Mesothelial cell of epicardium (in vitro differentiated cells): Measurements from ENCODE around the gene PNPLA1. TPM values are rescaled to one million over a fixed set of nuclear protein-coding genes. Genes with fewer than 3 reads are reported as not detected.
A peak's percentile ranks its signal among the peaks of the same experiment; 100 is the strongest.

ENCODE experiments used
- DNase-seq, 2 experiments: peaks; one replicate each; pipeline ENCODE4 v3.0.0; 2021; ENCODE audit warnings: low spot score in 2 of 2; ENCODE audit not compliant: unreplicated experiment in 2 of 2
- H3K27ac Mint-ChIP-seq: 2 replicates; pipeline ENCODE4 v1.8.0; 2021; ENCODE audit warnings: mixed read lengths
- H3K27me3 Mint-ChIP-seq: 2 replicates; pipeline ENCODE4 v1.8.0; 2021; ENCODE audit warnings: low read depth, mixed read lengths
- H3K36me3 Mint-ChIP-seq: 2 replicates; pipeline ENCODE4 v1.8.0; 2021; ENCODE audit warnings: mixed read lengths
- H3K4me1 Mint-ChIP-seq: 2 replicates; pipeline ENCODE4 v1.8.0; 2021; ENCODE audit warnings: mixed read lengths
- H3K4me3 Mint-ChIP-seq: 2 replicates; pipeline ENCODE4 v1.8.0; 2021; ENCODE audit warnings: mild to moderate bottlenecking, moderate library complexity, mixed read lengths
- H3K9me3 Mint-ChIP-seq: 2 replicates; pipeline ENCODE4 v1.8.0; 2021; ENCODE audit warnings: mixed read lengths
- total RNA-seq: library from RNA; stranded (reverse); gene quantifications from 3 replicates; pipeline ENCODE4 v1.2.1, GENCODE V29; 2021
- TF ChIP-seq, protein P1 (sequence below): fragments of 200-600 bp; sonication (generic); IDR thresholded peaks from one replicate; pipeline ENCODE4 v1.5.0; 2021; ENCODE audit warnings: antibody characterized with exemption; ENCODE audit not compliant: unreplicated experiment

PNPLA1 gene
- total RNA-seq, 1 donor from 2014 or later: not detected

DNA sequence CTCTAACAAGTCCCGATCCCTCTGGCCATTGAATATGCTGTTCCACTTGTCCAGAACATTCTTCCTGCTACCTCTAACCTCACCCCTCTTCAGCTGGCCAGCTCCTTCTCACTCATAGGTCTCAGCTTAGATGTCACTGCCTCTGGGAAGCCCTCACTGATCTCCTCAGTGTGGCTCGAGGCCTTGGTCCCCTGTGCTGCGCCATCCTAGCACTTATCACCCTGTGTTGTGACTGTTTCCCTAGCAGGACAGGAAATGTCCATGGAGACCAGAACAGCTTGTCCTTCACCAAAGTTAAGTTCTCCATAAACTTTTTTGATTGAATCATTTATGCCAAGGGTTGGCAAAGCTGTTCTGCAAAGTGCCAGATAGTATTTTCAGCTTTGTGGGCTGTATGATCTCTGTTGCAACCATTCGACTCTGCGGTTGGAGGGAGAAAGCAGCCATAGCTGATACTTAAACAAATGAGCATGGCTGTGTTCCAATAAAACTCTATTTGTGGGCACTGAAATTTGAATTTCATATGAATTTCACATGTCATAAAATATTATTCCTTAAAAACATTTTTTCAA lies 73.3 kb downstream of the PNPLA1 start:
- no peaks in the 10 kb centered on the region for H3K36me3 Mint-ChIP-seq
- peaks cover 22% of the 10 kb centered on the region for H3K4me1 Mint-ChIP-seq
- H3K27me3 Mint-ChIP-seq: peaks cover 24% of the 10 kb centered on the region
- H3K9me3 Mint-ChIP-seq: no peaks in the 10 kb centered on the region
- TF ChIP-seq, protein P1, sequence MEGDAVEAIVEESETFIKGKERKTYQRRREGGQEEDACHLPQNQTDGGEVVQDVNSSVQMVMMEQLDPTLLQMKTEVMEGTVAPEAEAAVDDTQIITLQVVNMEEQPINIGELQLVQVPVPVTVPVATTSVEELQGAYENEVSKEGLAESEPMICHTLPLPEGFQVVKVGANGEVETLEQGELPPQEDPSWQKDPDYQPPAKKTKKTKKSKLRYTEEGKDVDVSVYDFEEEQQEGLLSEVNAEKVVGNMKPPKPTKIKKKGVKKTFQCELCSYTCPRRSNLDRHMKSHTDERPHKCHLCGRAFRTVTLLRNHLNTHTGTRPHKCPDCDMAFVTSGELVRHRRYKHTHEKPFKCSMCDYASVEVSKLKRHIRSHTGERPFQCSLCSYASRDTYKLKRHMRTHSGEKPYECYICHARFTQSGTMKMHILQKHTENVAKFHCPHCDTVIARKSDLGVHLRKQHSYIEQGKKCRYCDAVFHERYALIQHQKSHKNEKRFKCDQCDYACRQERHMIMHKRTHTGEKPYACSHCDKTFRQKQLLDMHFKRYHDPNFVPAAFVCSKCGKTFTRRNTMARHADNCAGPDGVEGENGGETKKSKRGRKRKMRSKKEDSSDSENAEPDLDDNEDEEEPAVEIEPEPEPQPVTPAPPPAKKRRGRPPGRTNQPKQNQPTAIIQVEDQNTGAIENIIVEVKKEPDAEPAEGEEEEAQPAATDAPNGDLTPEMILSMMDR: no peak
- H3K4me3 Mint-ChIP-seq: no peak overlapping the region
- DNase-seq: no peak
- H3K27ac Mint-ChIP-seq: no peak overlapping the region

DNA sequence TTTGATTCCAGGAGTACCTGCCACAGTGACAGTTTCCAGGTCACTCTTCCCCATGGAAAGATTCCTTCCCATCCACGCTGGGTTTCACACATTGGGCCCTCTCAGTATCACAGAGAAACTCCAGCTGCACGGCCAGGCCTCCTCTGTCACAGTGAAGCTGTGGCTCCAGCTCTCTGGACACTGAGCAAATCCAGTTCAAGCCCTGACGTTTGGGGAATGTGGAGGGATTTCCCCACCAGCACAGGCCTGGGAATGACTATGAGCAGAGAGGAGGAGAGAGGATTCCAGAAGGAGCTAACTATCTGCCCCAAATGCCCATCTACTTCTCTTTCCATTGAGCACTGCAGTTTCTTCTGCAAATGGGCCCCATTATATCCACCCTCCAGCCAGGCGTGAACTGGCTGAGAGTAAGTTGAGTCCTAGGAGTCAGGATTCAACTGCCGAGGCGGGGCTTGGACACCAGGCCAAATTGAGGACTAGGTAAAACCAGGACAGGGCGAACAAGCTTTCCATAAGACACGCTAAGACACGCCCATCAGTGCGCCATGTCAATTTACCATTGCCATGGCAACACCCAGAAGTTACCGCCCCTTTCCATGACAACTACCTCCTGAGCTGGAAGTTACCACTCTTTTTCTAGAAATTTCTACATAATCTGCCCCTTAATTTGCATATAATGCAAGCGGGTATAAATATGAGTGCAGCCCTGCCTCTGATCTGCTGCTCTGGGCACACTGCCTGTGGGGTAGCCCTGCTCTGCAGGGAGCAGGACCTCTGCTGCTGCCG lies 76.0 kb downstream of the PNPLA1 start:
- DNase-seq: no peak
- H3K4me1 Mint-ChIP-seq: peaks cover 38% of the 10 kb centered on the region
- H3K36me3 Mint-ChIP-seq: no peaks in the 10 kb centered on the region
- H3K27ac Mint-ChIP-seq: peak overlapping the region; percentile 11
- TF ChIP-seq, protein P1: no peak
- H3K27me3 Mint-ChIP-seq: peaks cover 6% of the 10 kb centered on the region
- H3K9me3 Mint-ChIP-seq: no peaks in the 10 kb centered on the region
- no peak overlapping the region for H3K4me3 Mint-ChIP-seq

- Mint-ChIP-seq H3K36me3 (no peaks in the 10 kb centered on the region), H3K4me1 (peaks cover 44% of the 10 kb centered on the region), H3K27me3 (peaks cover 4% of the 10 kb centered on the region), H3K4me3 (no peak overlapping the region), H3K9me3 (no peaks in the 10 kb centered on the region), H3K27ac (peak overlapping the region; percentile 11)
- no peak for DNase-seq
- TF ChIP-seq, protein P1: no peak
Observed at GRCh38 chr6:36346486-36347273, 76.8 kb downstream of the PNPLA1 start.

GRCh38 chr6:36347621-36348020 lies 77.8 kb downstream of the PNPLA1 start:
- Mint-ChIP-seq H3K4me1 (peaks cover 44% of the 10 kb centered on the region), H3K27me3 (no peaks in the 10 kb centered on the region), H3K36me3 (no peaks in the 10 kb centered on the region), H3K9me3 (peaks cover 1% of the 10 kb centered on the region), H3K27ac (peak overlapping the region; percentile 66), H3K4me3 (no peak overlapping the region)
- no peak for DNase-seq
- TF ChIP-seq, protein P1: no peak

DNA sequence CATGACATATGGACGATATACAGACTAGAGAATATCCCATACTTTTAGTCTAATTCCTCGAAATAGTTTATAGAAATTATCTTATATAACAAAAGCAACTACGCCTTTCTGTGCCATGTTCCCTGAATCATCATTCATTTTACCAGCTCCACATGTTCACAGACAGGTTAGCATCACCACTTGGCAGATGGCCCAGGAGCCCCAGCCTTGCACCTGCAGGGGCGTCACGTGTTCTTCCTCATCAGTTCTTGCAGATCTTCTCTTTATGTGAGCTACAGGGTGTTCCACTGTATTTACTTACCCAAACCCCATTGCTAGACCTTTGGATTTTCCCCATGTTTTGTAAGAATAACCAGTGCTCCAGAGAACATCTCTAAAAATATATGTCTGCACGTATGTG lies 79.4 kb downstream of the PNPLA1 start:
- H3K27ac Mint-ChIP-seq: no peak overlapping the region
- peaks cover 12% of the 10 kb centered on the region for H3K9me3 Mint-ChIP-seq
- no peak for DNase-seq
- peaks cover 44% of the 10 kb centered on the region for H3K4me1 Mint-ChIP-seq
- H3K4me3 Mint-ChIP-seq: no peak overlapping the region
- TF ChIP-seq, protein P1: no peak
- no peaks in the 10 kb centered on the region for H3K36me3 Mint-ChIP-seq
- no peaks in the 10 kb centered on the region for H3K27me3 Mint-ChIP-seq
